Measurements from ENCODE around the gene KLHDC10. TPM values are rescaled to one million over a fixed set of nuclear protein-coding genes. Genes with fewer than 3 reads are reported as not detected.

The KLHDC10 gene
- total RNA-seq, 1 experiment from 2014 or later: 21.6 TPM

GRCh38 chr7:130032698-130033097 is 37.6 kb upstream of the KLHDC10 start:
- no peak for ATAC-seq
- no peaks in the 10 kb centered on the region for H3F3A ChIP-seq (ENCODE audit: low read length, unreplicated experiment)
- H3K9me2 ChIP-seq (replicated peaks; ENCODE audit: low read length): no peaks in the 10 kb centered on the region
- no peaks in the 10 kb centered on the region for H3K27me3 ChIP-seq (ENCODE audit: low read length)
- H3K79me2 ChIP-seq (ENCODE audit: low read length): no peaks in the 10 kb centered on the region
- H3K4me1 ChIP-seq (ENCODE audit: insufficient read depth, low read length): no peaks in the 10 kb centered on the region
- no peak overlapping the region for H3K4me2 ChIP-seq (ENCODE audit: low read length)
- BruUV-seq (replicated peaks): no TSS peak
- ChIA-PET POLR2A (ENCODE audit: unreplicated experiment) (no interaction called here), CTCF (no interaction called here)
- no peaks in the 10 kb centered on the region for H3K9me3 ChIP-seq (ENCODE audit: low read length)
- H3K4me3 ChIP-seq (ENCODE audit: low read length): no peak overlapping the region
- no peaks in the 10 kb centered on the region for H4K20me1 ChIP-seq (ENCODE audit: low read length)
- H3K27ac ChIP-seq (ENCODE audit: low read length): no peak overlapping the region
- H2AFZ ChIP-seq (ENCODE audit: low read length): no peak overlapping the region
- no peaks in the 10 kb centered on the region; the same call in 1 of the 2 replicates for H3K36me3 ChIP-seq (ENCODE audit: low read depth, low read length)
- no peak overlapping the region for H3K9ac ChIP-seq (ENCODE audit: low read length)
- DNase-seq: no peak
- intact Hi-C loops (cut with micrococcal nuclease): no loop called here
- TF ChIP-seq EZH2phosphoT487 (IDR thresholded peaks at IDR 0.05; ENCODE audit: borderline replicate concordance, low read length) (no peak), CTCF (conservative IDR thresholded peaks at IDR 0.05; ENCODE audit: low read depth, low read length) (no peak), EZH2 (IDR thresholded peaks at IDR 0.05; ENCODE audit: low read length, unreplicated experiment) (no peak)

GRCh38 chr7:130037703-130038102 is 32.6 kb upstream of the KLHDC10 start:
- Histone ChIP-seq H3F3A (ENCODE audit: low read length, unreplicated experiment) (no peaks in the 10 kb centered on the region), H2AFZ (ENCODE audit: low read length) (no peak overlapping the region), H4K20me1 (ENCODE audit: low read length) (no peaks in the 10 kb centered on the region), H3K4me2 (ENCODE audit: low read length) (no peak overlapping the region), H3K27ac (ENCODE audit: low read length) (no peak overlapping the region), H3K36me3 (ENCODE audit: low read depth, low read length) (no peaks in the 10 kb centered on the region; the same call in 1 of the 2 replicates), H3K9me2 (replicated peaks; ENCODE audit: low read length) (no peaks in the 10 kb centered on the region), H3K9ac (ENCODE audit: low read length) (no peak overlapping the region), H3K4me1 (ENCODE audit: insufficient read depth, low read length) (no peaks in the 10 kb centered on the region), H3K4me3 (ENCODE audit: low read length) (no peak overlapping the region), H3K9me3 (ENCODE audit: low read length) (no peaks in the 10 kb centered on the region), H3K27me3 (ENCODE audit: low read length) (no peaks in the 10 kb centered on the region), H3K79me2 (ENCODE audit: low read length) (no peaks in the 10 kb centered on the region)
- no TSS peak for BruUV-seq (replicated peaks)
- intact Hi-C loops (cut with micrococcal nuclease): no loop called here
- CTCF ChIA-PET: interaction anchor here (0.6 kb wide), 1 partner anchor 72 kb away, joined by 6 read pairs; no protein-coding TSS in a partner anchor
- no peak for TF ChIP-seq EZH2 (IDR thresholded peaks at IDR 0.05; ENCODE audit: low read length, unreplicated experiment)
- peak; percentile 60 for TF ChIP-seq CTCF (conservative IDR thresholded peaks at IDR 0.05; ENCODE audit: low read depth, low read length)
- POLR2A ChIA-PET (ENCODE audit: unreplicated experiment): no interaction called here
- ATAC-seq (peak; percentile 63), DNase-seq (peak; percentile 26)

GRCh38 chr7:130040576-130040975 is 29.8 kb upstream of the KLHDC10 start:
- ChIA-PET POLR2A (ENCODE audit: unreplicated experiment) (no interaction called here), CTCF (no interaction called here)
- Histone ChIP-seq H3F3A (ENCODE audit: low read length, unreplicated experiment) (no peaks in the 10 kb centered on the region), H3K9me3 (ENCODE audit: low read length) (no peaks in the 10 kb centered on the region), H3K36me3 (ENCODE audit: low read depth, low read length) (peaks cover 6% of the 10 kb centered on the region; the same call in 1 of the 2 replicates), H3K4me1 (ENCODE audit: insufficient read depth, low read length) (no peaks in the 10 kb centered on the region), H3K27me3 (ENCODE audit: low read length) (no peaks in the 10 kb centered on the region), H3K4me2 (ENCODE audit: low read length) (no peak overlapping the region), H2AFZ (ENCODE audit: low read length) (no peak overlapping the region), H4K20me1 (ENCODE audit: low read length) (no peaks in the 10 kb centered on the region), H3K9ac (ENCODE audit: low read length) (no peak overlapping the region), H3K4me3 (ENCODE audit: low read length) (no peak overlapping the region), H3K27ac (ENCODE audit: low read length) (no peak overlapping the region), H3K9me2 (replicated peaks; ENCODE audit: low read length) (no peaks in the 10 kb centered on the region), H3K79me2 (ENCODE audit: low read length) (no peaks in the 10 kb centered on the region)
- BruUV-seq (replicated peaks): no TSS peak
- TF ChIP-seq EZH2 (IDR thresholded peaks at IDR 0.05; ENCODE audit: low read length, unreplicated experiment) (no peak), CTCF (conservative IDR thresholded peaks at IDR 0.05; ENCODE audit: low read depth, low read length) (no peak), EZH2phosphoT487 (IDR thresholded peaks at IDR 0.05; ENCODE audit: borderline replicate concordance, low read length) (no peak)
- ATAC-seq (no peak), DNase-seq (no peak)
- intact Hi-C loops (cut with micrococcal nuclease): no loop called here
